Calu3 (cell line): ENCODE results near the gene LRRC73. TPM values are rescaled to one million over a fixed set of nuclear protein-coding genes. Genes with fewer than 3 reads are reported as not detected.
A peak's percentile ranks its signal among the peaks of the same experiment; 100 is the strongest.

Experiments
- BruUV-seq: library from RNA; stranded (reverse); fragments of 400-500 nt; replicated peaks from 2 replicates; lab custom pipeline; 2021; lab: Mats Ljungman, UMichigan
- CTCF ChIA-PET: fragments of 300-600 bp; sonication (Branson Sonifier 250); formaldehyde crosslinking; loops from one replicate; lab custom pipeline; 2022; ENCODE audit warnings: antibody characterized with exemption; lab: Charles Lee
- DNase-seq: peaks from one replicate; pipeline ENCODE4 v3.0.0; 2022
- H3K27ac Mint-ChIP-seq: one replicate; pipeline ENCODE4 v1.8.0; 2022; ENCODE audit warnings: mixed read lengths; ENCODE audit not compliant: unreplicated experiment
- H3K27me3 Mint-ChIP-seq: one replicate; pipeline ENCODE4 v1.8.0; 2022; ENCODE audit warnings: mixed read lengths; ENCODE audit not compliant: unreplicated experiment
- H3K36me3 Mint-ChIP-seq: one replicate; pipeline ENCODE4 v1.8.0; 2022; ENCODE audit warnings: mild to moderate bottlenecking, moderate library complexity, mixed read lengths; ENCODE audit not compliant: insufficient read depth, unreplicated experiment
- H3K4me1 Mint-ChIP-seq: one replicate; pipeline ENCODE4 v1.8.0; 2022; ENCODE audit warnings: mild to moderate bottlenecking, low read depth, mixed read lengths; ENCODE audit not compliant: unreplicated experiment
- H3K4me3 Mint-ChIP-seq: one replicate; pipeline ENCODE4 v1.8.0; 2022; ENCODE audit warnings: mild to moderate bottlenecking, low read depth, moderate library complexity, mixed read lengths; ENCODE audit not compliant: unreplicated experiment
- H3K9me3 Mint-ChIP-seq: one replicate; pipeline ENCODE4 v1.8.0; 2022; ENCODE audit warnings: low read depth, mixed read lengths; ENCODE audit not compliant: unreplicated experiment
- CTCF ChIP-seq: fragments of 200-600 bp; IDR thresholded peaks from one replicate; pipeline ENCODE4 v1.8.0; 2022; ENCODE audit warnings: antibody characterized with exemption; ENCODE audit not compliant: unreplicated experiment
- intact Hi-C: fragments of 100-400 bp; cut with micrococcal nuclease; formaldehyde crosslinking; loops from one replicate; pipeline ENCODE4 v1.10.0; 2022; ENCODE audit not compliant: unreplicated experiment
- total RNA-seq: library from RNA; stranded (reverse); gene quantifications from 2 replicates; pipeline ENCODE4 v1.2.3, GENCODE V29; 2022

The LRRC73 gene
- total RNA-seq, 1 experiment from 2014 or later, result 0.50 TPM

DNA sequence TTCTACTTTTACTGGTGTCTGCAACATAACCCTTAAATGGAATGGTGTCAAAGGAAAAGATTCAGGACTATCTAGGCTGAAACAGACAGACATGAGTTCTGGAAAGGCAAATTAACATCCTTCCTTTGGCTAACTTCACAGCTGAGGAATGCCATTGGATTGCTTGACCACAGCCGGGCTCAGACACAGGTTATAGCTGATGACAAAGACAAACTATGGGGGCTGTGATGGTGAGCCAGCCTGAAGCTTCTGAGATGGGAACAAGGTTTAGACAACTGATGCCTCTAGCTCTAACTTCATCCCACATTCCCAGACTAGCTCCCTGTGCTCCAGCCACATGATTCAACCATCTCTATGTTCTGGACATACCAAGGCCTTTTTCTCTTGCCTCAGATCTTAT is 22.1 kb upstream of the LRRC73 start:
- BruUV-seq, result no TSS peak
- H3K36me3 Mint-ChIP-seq, result peaks cover 80% of the 10 kb centered on the region
- no peaks in the 10 kb centered on the region for H3K27me3 Mint-ChIP-seq
- TF ChIP-seq CTCF, result no peak
- H3K4me3 Mint-ChIP-seq, result no peak overlapping the region
- no peaks in the 10 kb centered on the region for H3K4me1 Mint-ChIP-seq
- H3K9me3 Mint-ChIP-seq, result no peaks in the 10 kb centered on the region
- CTCF ChIA-PET, result no interaction called here
- no peak overlapping the region for H3K27ac Mint-ChIP-seq
- intact Hi-C loops, result no loop called here
- DNase-seq, result no peak

DNA sequence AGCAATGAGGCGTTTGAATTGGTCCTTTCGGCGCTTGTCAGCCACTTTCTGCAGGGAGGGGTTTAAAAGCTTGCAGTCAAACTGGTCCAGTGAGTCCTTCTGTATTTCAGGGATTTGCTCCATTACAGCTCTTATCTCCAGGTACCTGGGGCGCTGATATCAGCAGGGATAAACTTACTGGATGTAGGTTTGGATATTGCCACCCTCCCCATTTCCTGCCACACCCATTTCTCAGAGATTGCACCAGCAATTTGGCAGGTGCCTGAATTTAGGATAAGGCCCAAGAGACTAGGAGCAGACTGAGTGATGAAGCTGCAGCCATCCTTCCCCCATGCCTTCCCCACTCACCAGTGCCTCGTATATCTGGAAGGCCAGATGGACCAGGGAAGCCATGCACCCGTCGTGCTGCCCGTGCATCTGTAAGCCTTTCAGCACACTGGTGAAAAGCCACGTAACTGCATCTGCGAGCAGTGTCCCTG is 14.4 kb upstream of the LRRC73 start:
- no peaks in the 10 kb centered on the region for H3K27me3 Mint-ChIP-seq
- intact Hi-C loops, result no loop called here
- TF ChIP-seq CTCF, result no peak
- peaks cover 10% of the 10 kb centered on the region for H3K4me1 Mint-ChIP-seq
- peak overlapping the region; percentile 34 for H3K27ac Mint-ChIP-seq
- CTCF ChIA-PET, result interaction anchor here (1.3 kb wide), 1 partner anchor 9 kb away, joined by 3 read pairs; no protein-coding TSS in a partner anchor
- H3K36me3 Mint-ChIP-seq, result peaks cover 80% of the 10 kb centered on the region
- DNase-seq, result no peak
- no peaks in the 10 kb centered on the region for H3K9me3 Mint-ChIP-seq
- no TSS peak for BruUV-seq
- H3K4me3 Mint-ChIP-seq, result no peak overlapping the region

- H3K27me3 Mint-ChIP-seq, result no peaks in the 10 kb centered on the region
- H3K9me3 Mint-ChIP-seq, result no peaks in the 10 kb centered on the region
- H3K4me1 Mint-ChIP-seq, result peaks cover 10% of the 10 kb centered on the region
- no peak overlapping the region for H3K4me3 Mint-ChIP-seq
- TF ChIP-seq CTCF, result no peak
- H3K27ac Mint-ChIP-seq, result no peak overlapping the region
- BruUV-seq, result no TSS peak
- H3K36me3 Mint-ChIP-seq, result peaks cover 69% of the 10 kb centered on the region
- CTCF ChIA-PET, result interaction anchor here (0.6 to 1.3 kb wide), 3 partner anchors 10 to 578 kb away, joined by 3 to 4 read pairs (median 3); no protein-coding TSS in a partner anchor
- intact Hi-C loops, result no loop called here
- no peak for DNase-seq
Measured at GRCh38 chr6:43523284-43523683, 13.1 kb upstream of the LRRC73 start.

DNA sequence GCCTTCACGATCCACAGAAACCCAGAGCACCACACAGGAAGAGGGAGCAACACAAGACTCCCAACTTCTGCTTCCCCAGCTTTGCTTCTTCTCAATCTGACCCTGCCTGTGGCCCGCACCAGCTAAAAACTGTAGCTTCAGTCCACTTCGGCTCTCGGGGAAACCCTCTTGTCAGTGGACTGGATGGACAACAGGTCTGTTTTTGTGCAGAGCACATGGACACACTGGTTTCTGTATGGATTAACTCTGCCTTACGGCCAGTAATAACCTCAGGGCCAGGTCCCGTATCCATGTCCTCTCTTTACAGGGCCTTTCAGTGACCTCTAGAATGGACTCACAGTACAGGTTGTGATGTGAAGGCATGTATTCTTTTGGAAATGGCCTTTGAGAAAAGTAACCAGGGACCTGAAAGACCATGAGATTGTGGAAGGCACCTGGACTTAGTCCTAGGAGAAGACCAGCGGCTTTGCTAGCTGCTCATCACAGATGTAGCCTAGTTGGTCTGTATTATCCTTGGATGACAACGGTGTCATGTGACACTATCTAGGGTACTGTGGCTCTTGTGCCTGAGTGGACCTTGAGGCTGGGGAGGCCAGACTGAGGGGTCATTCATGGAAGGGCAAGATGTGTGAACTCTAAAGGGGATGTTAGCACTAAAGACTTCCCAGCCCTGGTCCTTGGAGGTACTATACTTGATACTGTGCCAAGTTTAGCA is 12.6 kb upstream of the LRRC73 start:
- TSS peak; percentile 10 for BruUV-seq
- CTCF ChIA-PET, result interaction anchor here (0.6 kb wide), 1 partner anchor 285 kb away, joined by 3 read pairs; no protein-coding TSS in a partner anchor
- TF ChIP-seq CTCF, result no peak
- intact Hi-C loops, result no loop called here
- Mint-ChIP-seq H3K4me1 (peaks cover 10% of the 10 kb centered on the region), H3K27ac (no peak overlapping the region), H3K27me3 (no peaks in the 10 kb centered on the region), H3K36me3 (peaks cover 65% of the 10 kb centered on the region), H3K9me3 (no peaks in the 10 kb centered on the region), H3K4me3 (no peak overlapping the region)
- no peak for DNase-seq
